ENCODE results near the gene CFAP52. TPM values are rescaled to one million over a fixed set of nuclear protein-coding genes. Genes with fewer than 3 reads are reported as not detected.
"Not testable (repeated sequence)": the region's sequence is repeated elsewhere in the genome, so short reads cannot be mapped to it uniquely, and the experiment has no call there.

CFAP52 gene
- total and polyA plus RNA-seq, 4 donors = 0.33 TPM; not detected in 3

- Histone ChIP-seq H3K9ac (ENCODE audit: low read depth in 1 of 2, low read length in 2 of 2) (no peak overlapping the region), H3K9me3 (ENCODE audit: control insufficient read depth in 4 of 4, low read length in 3 of 4) (no peaks in the 10 kb centered on the region), H3K27ac (ENCODE audit: low read depth in 1 of 2, low read length in 2 of 2) (no peak overlapping the region), H3K27me3 (ENCODE audit: control insufficient read depth in 4 of 4, insufficient read depth in 4 of 4, low read length in 3 of 4) (no peaks in the 10 kb centered on the region), H3K36me3 (ENCODE audit: control insufficient read depth in 4 of 4, insufficient read depth in 3 of 4, low read depth in 1 of 4, low read length in 3 of 4) (no peaks in the 10 kb centered on the region), H3K4me3 (ENCODE audit: low read depth in 1 of 3, low read length in 3 of 3) (no peak overlapping the region), H3K4me1 (ENCODE audit: control insufficient read depth in 4 of 4, insufficient read depth in 4 of 4, low read length in 3 of 4) (no peaks in the 10 kb centered on the region)
- DNase-seq (ENCODE audit: low spot score) = no peak
- TF ChIP-seq NR2F2 (IDR thresholded peaks at IDR 0.05) = no peak
- WGBS = 96% methylated on average over 4 of the region's 4 CpGs
These were observed 22.2 kb downstream of the CFAP52 start for GRCh38 chr17:9598661-9599060.

- not testable (repeated sequence) for H3K27ac ChIP-seq (ENCODE audit: low read depth in 1 of 2, low read length in 2 of 2); H3K9me3 ChIP-seq (ENCODE audit: control insufficient read depth in 4 of 4, low read length in 3 of 4); DNase-seq (ENCODE audit: low spot score); H3K4me3 ChIP-seq (ENCODE audit: low read depth in 1 of 3, low read length in 3 of 3); H3K27me3 ChIP-seq (ENCODE audit: control insufficient read depth in 4 of 4, insufficient read depth in 4 of 4, low read length in 3 of 4); H3K4me1 ChIP-seq (ENCODE audit: control insufficient read depth in 4 of 4, insufficient read depth in 4 of 4, low read length in 3 of 4); H3K36me3 ChIP-seq (ENCODE audit: control insufficient read depth in 4 of 4, insufficient read depth in 3 of 4, low read depth in 1 of 4, low read length in 3 of 4); H3K9ac ChIP-seq (ENCODE audit: low read depth in 1 of 2, low read length in 2 of 2)
- 92% methylated on average over 5 of the region's 5 CpGs for WGBS
These were observed 28.1 kb downstream of the CFAP52 start for GRCh38 chr17:9604583-9604982.

GRCh38 chr17:9606453-9606852 lies 30.0 kb downstream of the CFAP52 start:
- 87% methylated on average over 6 of the region's 6 CpGs for WGBS
- TF ChIP-seq ATF3 (IDR thresholded peaks at IDR 0.05) = no peak

GRCh38 chr17:9607058-9607457 lies 30.6 kb downstream of the CFAP52 start:
- H3K27me3 ChIP-seq (ENCODE audit: control insufficient read depth in 4 of 4, insufficient read depth in 4 of 4, low read length in 3 of 4); H3K4me1 ChIP-seq (ENCODE audit: control insufficient read depth in 4 of 4, insufficient read depth in 4 of 4, low read length in 3 of 4); H3K27ac ChIP-seq (ENCODE audit: low read depth in 1 of 2, low read length in 2 of 2); DNase-seq (ENCODE audit: low spot score); H3K9me3 ChIP-seq (ENCODE audit: control insufficient read depth in 4 of 4, low read length in 3 of 4); H3K36me3 ChIP-seq (ENCODE audit: control insufficient read depth in 4 of 4, insufficient read depth in 3 of 4, low read depth in 1 of 4, low read length in 3 of 4); H3K9ac ChIP-seq (ENCODE audit: low read depth in 1 of 2, low read length in 2 of 2); H3K4me3 ChIP-seq (ENCODE audit: low read depth in 1 of 3, low read length in 3 of 3): not testable (repeated sequence)
- 71% methylated on average over 5 of the region's 5 CpGs for WGBS

More at GRCh38 chr17:9606453-9606852, 30.0 kb downstream of the CFAP52 start:
- H3K9ac ChIP-seq (ENCODE audit: low read depth in 1 of 2, low read length in 2 of 2) = no peak overlapping the region
- H3K27me3 ChIP-seq (ENCODE audit: control insufficient read depth in 4 of 4, insufficient read depth in 4 of 4, low read length in 3 of 4) = no peaks in the 10 kb centered on the region
- H3K9me3 ChIP-seq (ENCODE audit: control insufficient read depth in 4 of 4, low read length in 3 of 4) = no peaks in the 10 kb centered on the region
- no peak overlapping the region for H3K4me3 ChIP-seq (ENCODE audit: low read depth in 1 of 3, low read length in 3 of 3)
- no peak overlapping the region for H3K27ac ChIP-seq (ENCODE audit: low read depth in 1 of 2, low read length in 2 of 2)
- H3K36me3 ChIP-seq (ENCODE audit: control insufficient read depth in 4 of 4, insufficient read depth in 3 of 4, low read depth in 1 of 4, low read length in 3 of 4) = no peaks in the 10 kb centered on the region
- DNase-seq (ENCODE audit: low spot score) = no peak
- H3K4me1 ChIP-seq (ENCODE audit: control insufficient read depth in 4 of 4, insufficient read depth in 4 of 4, low read length in 3 of 4) = no peaks in the 10 kb centered on the region

GRCh38 chr17:9611557-9611956 lies 35.1 kb downstream of the CFAP52 start:
- DNase-seq (ENCODE audit: low spot score) = no peak
- 71% methylated on average over 2 of the region's 2 CpGs for WGBS
- Histone ChIP-seq H3K4me1 (ENCODE audit: control insufficient read depth in 4 of 4, insufficient read depth in 4 of 4, low read length in 3 of 4) (no peaks in the 10 kb centered on the region), H3K9me3 (ENCODE audit: control insufficient read depth in 4 of 4, low read length in 3 of 4) (no peaks in the 10 kb centered on the region), H3K4me3 (ENCODE audit: low read depth in 1 of 3, low read length in 3 of 3) (no peak overlapping the region), H3K36me3 (ENCODE audit: control insufficient read depth in 4 of 4, insufficient read depth in 3 of 4, low read depth in 1 of 4, low read length in 3 of 4) (no peaks in the 10 kb centered on the region), H3K9ac (ENCODE audit: low read depth in 1 of 2, low read length in 2 of 2) (no peak overlapping the region), H3K27me3 (ENCODE audit: control insufficient read depth in 4 of 4, insufficient read depth in 4 of 4, low read length in 3 of 4) (no peaks in the 10 kb centered on the region), H3K27ac (ENCODE audit: low read depth in 1 of 2, low read length in 2 of 2) (no peak overlapping the region)
- TF ChIP-seq MAX (IDR thresholded peaks at IDR 0.05) (no peak), REST (IDR thresholded peaks at IDR 0.05) (no peak), ZBTB33 (IDR thresholded peaks at IDR 0.05) (no peak), CTCF (IDR thresholded peaks at IDR 0.05; ENCODE audit: low read depth, low read length, missing input control) (no peak), YY1 (IDR thresholded peaks at IDR 0.05) (no peak), GABPA (IDR thresholded peaks at IDR 0.05 in 1 of 2, conservative IDR thresholded peaks at IDR 0.05 in 1 of 2) (no peak), JUND (IDR thresholded peaks at IDR 0.05) (no peak), HNF4G (IDR thresholded peaks at IDR 0.05) (no peak), FOXA1 (IDR thresholded peaks at IDR 0.05) (no peak), EGR1 (IDR thresholded peaks at IDR 0.05; ENCODE audit: low read depth in 2 of 2) (no peak)
